Cardiac fibroblast (primary cell): ENCODE data around the gene PSMB3.

Experiments
- DNase-seq, 2 donors: peaks; one replicate each; pipeline versions ENCODE4 v3.0.0 to v3.0.0-alpha.2; 2010; ENCODE audit warnings: low read depth in 2 of 2
- H3K4me3 ChIP-seq, 2 donors: replicated peaks in 1 of 2; 1 replicate in 1 of 2; 2 replicates in 1 of 2; pipeline ENCODE4 v1.5.1; 2011; ENCODE audit warnings: low read depth in 2 of 2, low read length in 2 of 2, mild to moderate bottlenecking in 2 of 2, moderate library complexity in 1 of 2
- TF ChIP-seq, protein P1 (sequence below): IDR thresholded peaks from one replicate; pipeline ENCODE4 v1.5.1; 2011; ENCODE audit warnings: low read depth, mild to moderate bottlenecking, low read length, inconsistent platforms

The PSMB3 gene

DNA sequence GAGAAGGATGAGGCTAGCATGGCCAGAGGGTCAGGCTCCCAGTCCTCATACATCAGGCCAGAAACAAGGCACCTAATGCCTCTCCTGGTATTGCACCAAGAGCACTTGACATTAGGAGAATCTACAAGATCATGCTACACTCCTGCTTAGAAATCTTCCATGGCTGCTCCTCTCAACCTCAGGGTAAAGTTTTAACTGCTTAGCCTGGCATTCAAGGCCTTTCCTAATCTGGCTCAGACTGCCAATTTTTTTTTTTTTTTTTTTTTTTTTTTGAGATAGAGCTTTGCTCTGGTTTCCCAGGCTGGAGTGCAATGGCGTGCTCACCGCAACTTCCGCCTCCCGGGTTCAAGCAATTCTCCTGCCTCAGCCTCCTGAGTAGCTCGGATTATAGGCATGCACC is 38.6 kb downstream of the PSMB3 start:
- no peak overlapping the region for H3K4me3 ChIP-seq
- DNase-seq: no peak
- TF ChIP-seq, protein P1, sequence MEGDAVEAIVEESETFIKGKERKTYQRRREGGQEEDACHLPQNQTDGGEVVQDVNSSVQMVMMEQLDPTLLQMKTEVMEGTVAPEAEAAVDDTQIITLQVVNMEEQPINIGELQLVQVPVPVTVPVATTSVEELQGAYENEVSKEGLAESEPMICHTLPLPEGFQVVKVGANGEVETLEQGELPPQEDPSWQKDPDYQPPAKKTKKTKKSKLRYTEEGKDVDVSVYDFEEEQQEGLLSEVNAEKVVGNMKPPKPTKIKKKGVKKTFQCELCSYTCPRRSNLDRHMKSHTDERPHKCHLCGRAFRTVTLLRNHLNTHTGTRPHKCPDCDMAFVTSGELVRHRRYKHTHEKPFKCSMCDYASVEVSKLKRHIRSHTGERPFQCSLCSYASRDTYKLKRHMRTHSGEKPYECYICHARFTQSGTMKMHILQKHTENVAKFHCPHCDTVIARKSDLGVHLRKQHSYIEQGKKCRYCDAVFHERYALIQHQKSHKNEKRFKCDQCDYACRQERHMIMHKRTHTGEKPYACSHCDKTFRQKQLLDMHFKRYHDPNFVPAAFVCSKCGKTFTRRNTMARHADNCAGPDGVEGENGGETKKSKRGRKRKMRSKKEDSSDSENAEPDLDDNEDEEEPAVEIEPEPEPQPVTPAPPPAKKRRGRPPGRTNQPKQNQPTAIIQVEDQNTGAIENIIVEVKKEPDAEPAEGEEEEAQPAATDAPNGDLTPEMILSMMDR: no peak

DNA sequence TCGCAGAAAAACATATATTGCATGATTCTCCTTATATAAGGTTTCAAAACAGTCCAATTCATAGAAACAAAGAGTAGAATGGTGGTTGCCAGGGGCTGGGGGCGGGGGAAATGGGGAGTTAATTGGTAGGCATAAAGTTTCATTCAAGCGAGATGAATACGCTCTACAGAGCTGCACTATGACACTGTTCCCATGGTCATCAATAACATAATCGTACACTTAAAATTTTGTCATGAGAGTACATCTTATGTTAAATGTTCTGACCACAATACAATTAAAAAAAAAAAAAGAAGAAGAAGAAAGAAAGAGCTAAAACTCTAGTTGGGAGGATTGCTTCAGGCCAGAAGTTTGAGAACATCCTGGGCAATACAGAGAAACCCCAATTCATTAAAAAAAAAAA is 41.7 kb downstream of the PSMB3 start:
- TF ChIP-seq, protein P1: no peak
- no peak for DNase-seq
- no peak overlapping the region for H3K4me3 ChIP-seq

DNA sequence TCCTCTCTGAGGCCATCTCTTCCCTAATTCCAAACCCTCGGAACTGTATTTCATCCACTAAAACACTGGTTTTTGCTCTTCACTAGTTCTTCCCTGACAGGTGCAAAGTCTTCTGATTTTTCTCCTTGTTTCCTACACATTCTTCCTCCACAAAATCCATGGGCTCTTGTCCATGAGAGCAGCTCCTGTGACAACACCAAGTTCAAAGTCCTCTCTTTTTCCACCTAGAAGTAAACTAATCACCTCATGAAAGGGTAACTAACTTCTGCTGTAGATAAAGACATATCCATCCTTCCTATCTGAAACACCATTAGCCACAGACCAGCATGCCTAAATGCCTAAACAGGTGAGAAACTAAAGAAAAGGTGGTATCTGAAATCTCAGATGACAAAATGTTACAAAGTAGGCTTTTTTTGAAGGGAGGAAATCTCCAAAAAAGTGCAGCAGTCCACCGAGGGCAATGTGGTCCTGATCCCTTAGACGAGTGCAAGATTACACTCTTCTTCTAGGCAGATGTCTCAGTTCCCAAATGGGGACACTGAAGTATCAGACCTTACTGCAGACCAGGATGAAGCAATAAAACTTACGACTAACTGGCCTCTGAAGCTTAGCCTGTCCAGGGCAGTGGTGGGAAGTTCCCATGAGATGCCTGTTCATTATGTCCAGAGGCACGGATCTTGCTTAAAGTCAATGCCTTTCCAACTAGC is 44.1 kb downstream of the PSMB3 start:
- TF ChIP-seq, protein P1: no peak
- H3K4me3 ChIP-seq: no peak overlapping the region
- no peak for DNase-seq

DNA sequence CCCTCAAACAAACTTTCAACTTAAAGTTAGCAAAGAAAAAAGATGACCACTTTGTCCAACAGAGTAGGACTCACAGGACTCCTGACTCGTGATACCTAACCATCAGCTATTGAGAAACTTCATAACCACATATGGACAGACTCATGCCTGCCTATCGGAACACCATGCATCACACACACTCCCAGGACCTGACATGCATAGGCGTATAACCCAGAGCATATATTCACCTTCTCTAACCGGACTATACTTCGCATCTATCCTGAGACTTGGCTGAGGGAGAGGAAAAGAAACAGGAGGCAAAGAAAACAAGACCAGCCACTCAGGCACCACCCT is 44.6 kb downstream of the PSMB3 start:
- H3K4me3 ChIP-seq: peak overlapping the region in 1 of 2 donors; percentile 16
- peak in 1 of 2 donors; percentile 51 for DNase-seq
- TF ChIP-seq, protein P1: no peak

DNA sequence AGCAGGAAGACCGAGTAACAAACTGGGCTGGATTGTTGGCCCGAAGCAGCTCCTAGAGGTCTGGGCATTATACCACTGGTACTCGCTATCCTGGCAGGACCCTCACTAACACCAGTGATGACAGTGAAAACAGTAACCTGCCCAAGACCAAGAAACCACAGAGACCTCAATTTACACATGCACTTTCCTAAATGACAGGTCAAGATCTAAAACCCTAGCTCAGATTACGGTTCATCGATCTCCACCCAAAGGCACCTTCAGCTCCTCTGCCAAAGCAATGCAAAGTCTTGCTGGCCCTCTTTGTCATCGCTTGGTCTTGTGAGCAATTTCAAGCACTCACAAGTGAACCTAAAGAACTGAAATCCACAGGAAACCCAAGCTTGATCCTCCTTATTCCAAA is 45.3 kb downstream of the PSMB3 start:
- peak overlapping the region; percentile 80 to 89 for H3K4me3 ChIP-seq
- TF ChIP-seq, protein P1: no peak

DNA sequence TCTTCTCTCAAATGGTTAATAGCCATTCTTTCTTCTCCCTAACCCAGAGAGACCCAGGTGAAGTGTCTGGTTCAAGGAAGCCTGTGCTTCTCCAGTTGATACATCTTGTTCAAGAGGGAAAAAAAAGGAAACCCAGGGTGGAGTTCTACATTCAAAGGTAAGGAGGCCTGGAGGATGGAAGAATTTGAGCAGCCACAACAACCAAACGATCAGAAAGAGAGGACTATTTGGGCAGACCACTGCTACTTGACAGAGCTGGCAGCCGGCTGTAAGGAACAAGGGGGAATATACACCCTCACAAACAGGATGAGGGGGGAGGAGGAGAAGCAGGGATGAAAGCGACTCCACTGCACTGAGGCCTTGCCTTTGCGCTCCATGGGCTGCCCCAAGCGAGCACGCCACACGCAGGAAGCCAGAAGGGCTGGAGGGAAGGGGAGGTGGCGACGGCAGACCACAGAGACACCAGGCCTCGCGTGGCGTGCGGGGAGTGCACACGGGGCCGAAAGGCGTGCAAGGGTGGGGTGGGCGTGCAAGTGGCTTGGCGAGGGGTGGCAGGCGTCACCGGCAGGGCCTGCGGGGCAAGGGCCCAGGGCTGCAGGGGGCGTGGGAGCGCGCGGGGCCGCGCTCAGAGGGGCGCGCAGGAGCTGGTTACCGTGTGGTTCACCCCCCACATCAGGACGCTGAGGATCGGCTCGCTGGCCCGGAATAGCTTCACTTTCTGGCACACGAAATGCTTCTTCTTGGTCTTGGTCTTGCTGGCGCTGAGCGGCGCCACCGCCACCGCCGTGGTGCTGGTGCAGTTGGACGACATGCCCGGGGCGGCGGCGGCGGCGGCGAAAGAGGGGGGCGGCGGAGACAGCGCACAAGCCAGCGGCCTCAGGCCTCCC is 46.3 kb downstream of the PSMB3 start:
- peak; percentile 47 to 50 for DNase-seq
- H3K4me3 ChIP-seq: peak overlapping the region; percentile 80 to 89
- TF ChIP-seq, protein P1: no peak

More for the DNA sequence above, 45.3 kb downstream of the PSMB3 start:
- peak in 1 of 2 donors; percentile 15 for DNase-seq
